ENCODE results near the gene ARHGAP22. TPM values are rescaled to one million over a fixed set of nuclear protein-coding genes. Genes with fewer than 3 reads are reported as not detected.

Gene ARHGAP22
- total RNA-seq, 1 donor from 2014 or later = 3.8 TPM

- Histone ChIP-seq H3K9me3 (replicated peaks) (no peaks in the 10 kb centered on the region), H3K27ac (replicated peaks) (no peak overlapping the region), H3K27me3 (ENCODE audit: low read depth) (no peaks in the 10 kb centered on the region), H3K4me1 (no peaks in the 10 kb centered on the region), H3K36me3 (no peaks in the 10 kb centered on the region), H3K4me3 (no peak overlapping the region)
- DNase-seq = no peak
- intact Hi-C loops (cut with micrococcal nuclease) = no loop called here
- TF ChIP-seq, protein P1, sequence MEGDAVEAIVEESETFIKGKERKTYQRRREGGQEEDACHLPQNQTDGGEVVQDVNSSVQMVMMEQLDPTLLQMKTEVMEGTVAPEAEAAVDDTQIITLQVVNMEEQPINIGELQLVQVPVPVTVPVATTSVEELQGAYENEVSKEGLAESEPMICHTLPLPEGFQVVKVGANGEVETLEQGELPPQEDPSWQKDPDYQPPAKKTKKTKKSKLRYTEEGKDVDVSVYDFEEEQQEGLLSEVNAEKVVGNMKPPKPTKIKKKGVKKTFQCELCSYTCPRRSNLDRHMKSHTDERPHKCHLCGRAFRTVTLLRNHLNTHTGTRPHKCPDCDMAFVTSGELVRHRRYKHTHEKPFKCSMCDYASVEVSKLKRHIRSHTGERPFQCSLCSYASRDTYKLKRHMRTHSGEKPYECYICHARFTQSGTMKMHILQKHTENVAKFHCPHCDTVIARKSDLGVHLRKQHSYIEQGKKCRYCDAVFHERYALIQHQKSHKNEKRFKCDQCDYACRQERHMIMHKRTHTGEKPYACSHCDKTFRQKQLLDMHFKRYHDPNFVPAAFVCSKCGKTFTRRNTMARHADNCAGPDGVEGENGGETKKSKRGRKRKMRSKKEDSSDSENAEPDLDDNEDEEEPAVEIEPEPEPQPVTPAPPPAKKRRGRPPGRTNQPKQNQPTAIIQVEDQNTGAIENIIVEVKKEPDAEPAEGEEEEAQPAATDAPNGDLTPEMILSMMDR (IDR thresholded peaks at IDR 0.05; ENCODE audit: borderline replicate concordance) = no peak
Measured at GRCh38 chr10:48487244-48487643, 117.6 kb downstream of the ARHGAP22 start.

DNA sequence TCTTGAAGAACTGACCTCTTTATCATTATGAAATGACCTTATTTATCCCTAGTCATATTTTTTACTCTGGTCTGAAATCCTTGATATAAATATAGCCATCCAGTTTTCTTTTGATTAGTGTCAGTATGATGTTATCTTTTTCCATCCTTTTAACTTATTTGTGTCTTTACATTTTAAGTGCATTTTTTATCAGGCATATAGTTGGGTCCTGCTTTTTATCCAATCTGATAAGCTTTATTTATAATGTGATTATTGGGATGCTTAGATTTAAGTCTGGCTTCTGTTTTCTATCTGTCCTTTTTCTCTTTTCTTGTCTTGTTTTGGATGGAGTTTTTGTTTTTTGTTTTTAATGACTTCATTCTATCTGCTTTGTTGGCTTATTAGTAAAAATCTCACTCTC is 119.2 kb downstream of the ARHGAP22 start:
- no peak for DNase-seq
- Histone ChIP-seq H3K36me3 (no peaks in the 10 kb centered on the region), H3K4me3 (no peak overlapping the region), H3K4me1 (peaks cover 4% of the 10 kb centered on the region), H3K9me3 (replicated peaks) (no peaks in the 10 kb centered on the region), H3K27me3 (ENCODE audit: low read depth) (no peaks in the 10 kb centered on the region), H3K27ac (replicated peaks) (no peak overlapping the region)
- intact Hi-C loops (cut with micrococcal nuclease) = no loop called here
- TF ChIP-seq, protein P1 (IDR thresholded peaks at IDR 0.05; ENCODE audit: borderline replicate concordance) = no peak

- Histone ChIP-seq H3K27me3 (ENCODE audit: low read depth) (no peaks in the 10 kb centered on the region), H3K9me3 (replicated peaks) (no peaks in the 10 kb centered on the region), H3K36me3 (no peaks in the 10 kb centered on the region), H3K4me1 (peaks cover 8% of the 10 kb centered on the region), H3K27ac (replicated peaks) (no peak overlapping the region), H3K4me3 (no peak overlapping the region)
- intact Hi-C loops (cut with micrococcal nuclease) = no loop called here
- TF ChIP-seq, protein P1 (IDR thresholded peaks at IDR 0.05; ENCODE audit: borderline replicate concordance) = no peak
- DNase-seq = no peak
Measured at GRCh38 chr10:48484911-48485310, 120.0 kb downstream of the ARHGAP22 start.

- TF ChIP-seq, protein P1 (IDR thresholded peaks at IDR 0.05; ENCODE audit: borderline replicate concordance) = no peak
- no peaks in the 10 kb centered on the region for H3K9me3 ChIP-seq (replicated peaks)
- peaks cover 8% of the 10 kb centered on the region for H3K4me1 ChIP-seq
- intact Hi-C loops (cut with micrococcal nuclease) = no loop called here
- no peaks in the 10 kb centered on the region for H3K27me3 ChIP-seq (ENCODE audit: low read depth)
- H3K36me3 ChIP-seq = no peaks in the 10 kb centered on the region
- H3K4me3 ChIP-seq = no peak overlapping the region
- no peak for DNase-seq
- H3K27ac ChIP-seq (replicated peaks) = no peak overlapping the region
Measured at GRCh38 chr10:48482207-48482606, 122.7 kb downstream of the ARHGAP22 start.

GRCh38 chr10:48481385-48481784 is 123.5 kb downstream of the ARHGAP22 start:
- Histone ChIP-seq H3K36me3 (no peaks in the 10 kb centered on the region), H3K27ac (replicated peaks) (no peak overlapping the region), H3K4me3 (no peak overlapping the region), H3K4me1 (peaks cover 8% of the 10 kb centered on the region), H3K9me3 (replicated peaks) (no peaks in the 10 kb centered on the region), H3K27me3 (ENCODE audit: low read depth) (no peaks in the 10 kb centered on the region)
- TF ChIP-seq, protein P1 (IDR thresholded peaks at IDR 0.05; ENCODE audit: borderline replicate concordance) = no peak
- intact Hi-C loops (cut with micrococcal nuclease) = no loop called here
- DNase-seq = no peak
